Measurements from ENCODE around the gene GGT6.
"Not testable (repeated sequence)": the region's sequence is repeated elsewhere in the genome, so short reads cannot be mapped to it uniquely, and the experiment has no call there.

The GGT6 gene

DNA sequence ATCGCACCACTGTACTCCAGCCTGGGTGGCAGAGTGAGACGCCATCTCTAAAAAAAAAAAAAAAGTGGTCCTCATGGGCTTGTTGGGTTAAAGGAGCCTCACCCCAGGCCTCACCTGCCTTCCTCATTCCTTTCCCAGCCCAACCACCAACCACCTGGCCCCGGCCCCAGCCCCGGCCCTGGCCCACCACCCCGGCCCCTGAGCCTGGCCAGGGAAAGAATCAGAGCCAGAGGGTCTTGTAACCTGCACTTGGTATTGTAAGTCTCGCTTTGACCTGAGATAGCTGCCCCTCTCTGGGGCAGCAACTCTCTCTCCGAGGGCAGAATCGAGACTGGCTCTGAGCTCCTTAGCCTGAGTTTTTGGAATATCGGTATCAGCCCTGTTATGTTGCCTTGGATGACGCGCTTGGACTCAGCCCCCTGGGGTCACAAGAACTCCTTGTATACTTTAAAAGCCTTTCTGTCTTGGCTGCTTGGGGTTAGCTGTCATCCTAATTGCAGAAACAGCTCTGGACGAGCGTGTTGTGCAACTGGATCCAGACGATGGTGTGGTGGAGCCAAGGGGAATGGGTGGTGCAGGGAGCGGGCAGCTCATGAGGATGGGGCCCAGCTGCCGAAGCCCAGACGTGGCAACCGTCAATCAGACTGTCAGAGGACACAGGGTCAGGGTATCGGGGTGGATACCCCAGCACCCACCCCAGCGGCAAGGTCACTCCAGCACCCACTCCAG lies 38.6 kb upstream of the GGT6 start:
- H3K36me3 ChIP-seq (ENCODE audit: control insufficient read depth, insufficient read depth, low read length) = no peaks in the 10 kb centered on the region
- H3K4me1 ChIP-seq (ENCODE audit: control insufficient read depth, insufficient read depth, low read length) = no peaks in the 10 kb centered on the region
- H3K27ac ChIP-seq (ENCODE audit: low read depth, low read length) = no peak overlapping the region
- H3K9ac ChIP-seq (ENCODE audit: low read length) = no peak overlapping the region
- peaks cover 7% of the 10 kb centered on the region for H3K27me3 ChIP-seq (ENCODE audit: control insufficient read depth, insufficient read depth, low read length)
- H3K4me3 ChIP-seq (ENCODE audit: low read length) = peak overlapping the region; percentile 27

- no peaks in the 10 kb centered on the region for H3K4me1 ChIP-seq (ENCODE audit: control insufficient read depth, insufficient read depth, low read length)
- no peak overlapping the region for H3K9ac ChIP-seq (ENCODE audit: low read length)
- H3K27me3 ChIP-seq (ENCODE audit: control insufficient read depth, insufficient read depth, low read length) = peaks cover 7% of the 10 kb centered on the region
- H3K27ac ChIP-seq (ENCODE audit: low read depth, low read length) = no peak overlapping the region
- H3K36me3 ChIP-seq (ENCODE audit: control insufficient read depth, insufficient read depth, low read length) = no peaks in the 10 kb centered on the region
- no peak overlapping the region for H3K4me3 ChIP-seq (ENCODE audit: low read length)
Observed at GRCh38 chr17:4597975-4598374, 37.6 kb upstream of the GGT6 start.

GRCh38 chr17:4596636-4597380 lies 36.4 kb upstream of the GGT6 start:
- Histone ChIP-seq H3K4me1 (ENCODE audit: control insufficient read depth, insufficient read depth, low read length) (no peaks in the 10 kb centered on the region), H3K27ac (ENCODE audit: low read depth, low read length) (no peak overlapping the region), H3K36me3 (ENCODE audit: control insufficient read depth, insufficient read depth, low read length) (no peaks in the 10 kb centered on the region), H3K27me3 (ENCODE audit: control insufficient read depth, insufficient read depth, low read length) (peaks cover 7% of the 10 kb centered on the region), H3K9ac (ENCODE audit: low read length) (no peak overlapping the region), H3K4me3 (ENCODE audit: low read length) (no peak overlapping the region)

- not testable (repeated sequence) for H3K27ac ChIP-seq (ENCODE audit: low read depth, low read length); H3K4me1 ChIP-seq (ENCODE audit: control insufficient read depth, insufficient read depth, low read length); H3K9ac ChIP-seq (ENCODE audit: low read length); H3K27me3 ChIP-seq (ENCODE audit: control insufficient read depth, insufficient read depth, low read length); H3K4me3 ChIP-seq (ENCODE audit: low read length); H3K36me3 ChIP-seq (ENCODE audit: control insufficient read depth, insufficient read depth, low read length)
Observed at GRCh38 chr17:4595685-4596342, 35.4 kb upstream of the GGT6 start.

DNA sequence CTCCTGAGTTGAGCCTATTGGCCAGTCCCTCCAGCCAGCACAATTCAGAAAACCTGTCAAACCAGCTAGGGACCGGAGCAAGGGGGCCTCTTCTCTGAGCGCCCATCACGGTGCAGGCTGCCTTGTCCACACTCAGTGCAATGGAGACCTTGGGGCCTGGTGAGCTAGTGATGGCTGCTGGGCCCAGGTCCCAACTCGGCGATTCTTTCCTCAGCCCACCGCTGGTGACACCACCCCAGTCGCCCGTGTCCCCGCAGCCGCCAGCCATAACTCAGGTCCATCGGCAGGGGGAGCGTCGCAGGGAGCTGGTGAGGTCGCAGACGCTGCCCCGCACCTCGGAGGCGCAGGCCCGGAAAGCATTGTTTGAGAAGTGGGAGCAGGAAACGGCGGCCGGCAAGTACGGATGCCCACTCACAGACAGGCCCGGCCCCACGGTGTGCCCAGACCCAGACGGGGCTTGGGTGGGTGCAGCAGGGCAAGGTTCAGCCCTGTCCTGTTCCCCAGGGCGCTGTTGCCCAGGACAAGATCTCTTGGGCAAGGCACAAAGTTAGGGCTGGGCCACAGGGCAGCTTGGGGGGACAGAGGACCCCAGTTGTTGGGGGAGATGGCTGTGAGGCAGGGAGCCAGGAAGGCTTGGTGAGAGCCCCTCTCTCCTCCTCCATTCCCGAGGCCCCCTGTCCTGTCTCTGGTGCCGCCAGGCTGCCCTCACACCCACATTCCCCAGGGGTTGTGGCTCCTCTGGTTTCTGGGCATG lies 34.7 kb upstream of the GGT6 start:
- no peak overlapping the region for H3K9ac ChIP-seq (ENCODE audit: low read length)
- no peak overlapping the region for H3K4me3 ChIP-seq (ENCODE audit: low read length)
- H3K36me3 ChIP-seq (ENCODE audit: control insufficient read depth, insufficient read depth, low read length) = no peaks in the 10 kb centered on the region
- H3K4me1 ChIP-seq (ENCODE audit: control insufficient read depth, insufficient read depth, low read length) = no peaks in the 10 kb centered on the region
- peaks cover 7% of the 10 kb centered on the region for H3K27me3 ChIP-seq (ENCODE audit: control insufficient read depth, insufficient read depth, low read length)
- no peak overlapping the region for H3K27ac ChIP-seq (ENCODE audit: low read depth, low read length)

- Histone ChIP-seq H3K27me3 (ENCODE audit: control insufficient read depth, insufficient read depth, low read length) (peaks cover 5% of the 10 kb centered on the region), H3K9ac (ENCODE audit: low read length) (no peak overlapping the region), H3K36me3 (ENCODE audit: control insufficient read depth, insufficient read depth, low read length) (no peaks in the 10 kb centered on the region), H3K27ac (ENCODE audit: low read depth, low read length) (no peak overlapping the region), H3K4me3 (ENCODE audit: low read length) (no peak overlapping the region), H3K4me1 (ENCODE audit: control insufficient read depth, insufficient read depth, low read length) (no peaks in the 10 kb centered on the region)
Observed at GRCh38 chr17:4594406-4594805, 34.0 kb upstream of the GGT6 start.

DNA sequence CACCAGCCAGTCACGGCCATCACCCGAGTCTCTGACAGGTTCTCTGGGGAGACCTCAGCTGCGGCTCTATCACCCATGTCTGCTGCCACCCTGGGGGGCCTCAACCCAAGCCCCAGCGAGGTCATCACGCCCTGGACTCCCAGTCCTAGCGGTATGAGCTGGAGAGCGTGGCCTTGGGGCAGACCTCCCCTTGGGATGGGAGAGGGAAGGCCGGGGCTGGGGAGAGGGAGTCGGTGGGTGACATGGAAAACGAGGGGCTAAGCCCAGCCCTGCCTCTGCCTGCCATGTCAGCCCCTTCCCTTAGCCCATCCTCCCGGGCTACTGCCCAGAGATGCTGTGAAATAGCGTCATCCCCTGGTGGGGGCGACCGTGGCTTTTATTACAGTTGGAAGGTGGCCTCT lies 32.6 kb upstream of the GGT6 start:
- peaks cover 2% of the 10 kb centered on the region for H3K27me3 ChIP-seq (ENCODE audit: control insufficient read depth, insufficient read depth, low read length)
- H3K4me3 ChIP-seq (ENCODE audit: low read length) = no peak overlapping the region
- no peak overlapping the region for H3K27ac ChIP-seq (ENCODE audit: low read depth, low read length)
- H3K4me1 ChIP-seq (ENCODE audit: control insufficient read depth, insufficient read depth, low read length) = no peaks in the 10 kb centered on the region
- H3K36me3 ChIP-seq (ENCODE audit: control insufficient read depth, insufficient read depth, low read length) = no peaks in the 10 kb centered on the region
- no peak overlapping the region for H3K9ac ChIP-seq (ENCODE audit: low read length)

DNA sequence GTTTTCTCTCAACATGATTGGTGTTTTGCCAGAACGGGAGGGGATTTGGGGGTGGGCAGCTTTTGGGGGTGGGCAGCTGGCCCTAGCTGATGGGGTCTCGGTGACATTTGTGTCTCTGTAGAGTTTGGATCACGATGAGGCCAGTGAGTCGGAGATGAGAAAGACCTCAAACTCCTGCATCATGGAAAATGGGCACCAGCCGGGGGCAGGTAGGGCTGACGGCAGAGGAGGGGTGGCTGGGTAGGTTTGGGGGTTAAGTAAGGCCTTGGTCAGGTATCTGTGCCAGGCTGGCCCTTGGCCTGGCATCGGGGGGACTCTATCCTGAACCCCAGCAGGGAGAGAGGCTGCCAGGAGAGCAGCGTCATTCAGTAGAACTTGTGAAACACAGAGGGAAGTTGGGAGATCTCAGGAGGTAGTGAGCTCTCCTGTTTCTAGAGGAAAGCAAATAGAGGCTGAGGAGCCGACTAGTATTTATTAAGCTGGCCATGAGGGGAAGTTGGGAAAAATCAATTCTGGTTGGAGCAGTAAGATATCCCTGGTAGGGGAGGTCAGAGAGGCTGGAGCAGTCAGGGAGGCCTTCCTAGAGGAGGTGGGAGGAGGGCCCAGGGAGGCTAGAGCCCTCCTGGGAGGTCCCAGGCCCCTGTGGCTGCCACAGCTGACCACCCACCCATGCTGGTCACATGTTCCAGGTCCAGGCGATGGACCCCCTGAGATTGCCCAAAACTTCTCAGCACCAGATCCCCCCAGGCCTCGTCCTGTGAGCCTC lies 32.0 kb upstream of the GGT6 start:
- Histone ChIP-seq H3K4me3 (ENCODE audit: low read length) (no peak overlapping the region), H3K27ac (ENCODE audit: low read depth, low read length) (no peak overlapping the region), H3K36me3 (ENCODE audit: control insufficient read depth, insufficient read depth, low read length) (no peaks in the 10 kb centered on the region), H3K4me1 (ENCODE audit: control insufficient read depth, insufficient read depth, low read length) (no peaks in the 10 kb centered on the region), H3K27me3 (ENCODE audit: control insufficient read depth, insufficient read depth, low read length) (peaks cover 2% of the 10 kb centered on the region), H3K9ac (ENCODE audit: low read length) (no peak overlapping the region)

GRCh38 chr17:4591529-4591928 lies 31.2 kb upstream of the GGT6 start:
- no peaks in the 10 kb centered on the region for H3K4me1 ChIP-seq (ENCODE audit: control insufficient read depth, insufficient read depth, low read length)
- no peak overlapping the region for H3K27ac ChIP-seq (ENCODE audit: low read depth, low read length)
- peaks cover 2% of the 10 kb centered on the region for H3K27me3 ChIP-seq (ENCODE audit: control insufficient read depth, insufficient read depth, low read length)
- H3K4me3 ChIP-seq (ENCODE audit: low read length) = no peak overlapping the region
- no peaks in the 10 kb centered on the region for H3K36me3 ChIP-seq (ENCODE audit: control insufficient read depth, insufficient read depth, low read length)
- no peak overlapping the region for H3K9ac ChIP-seq (ENCODE audit: low read length)

DNA sequence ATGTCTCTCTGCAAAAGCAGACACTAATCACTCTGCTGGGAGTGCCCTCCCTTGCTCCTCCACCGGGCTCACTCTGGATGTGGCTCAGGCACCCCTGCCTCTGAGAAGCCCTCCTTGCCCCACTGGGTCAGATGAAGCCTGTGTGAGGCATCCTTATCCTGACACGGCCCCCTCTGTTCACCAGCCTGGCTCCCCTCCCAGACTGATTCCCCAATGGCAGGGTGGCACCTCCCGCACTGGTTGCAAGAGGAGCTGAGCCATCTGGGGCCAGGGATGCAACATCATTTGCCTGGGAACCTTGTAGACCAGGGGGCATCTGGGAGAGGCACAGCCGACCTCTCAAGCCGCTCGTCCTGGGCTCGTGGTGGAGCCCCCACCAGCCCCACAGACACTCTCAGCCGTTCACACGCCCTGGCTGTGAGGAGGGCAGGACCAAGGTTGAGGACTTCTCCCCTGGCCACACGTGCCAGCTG lies 30.6 kb upstream of the GGT6 start:
- no peak overlapping the region for H3K4me3 ChIP-seq (ENCODE audit: low read length)
- no peak overlapping the region for H3K27ac ChIP-seq (ENCODE audit: low read depth, low read length)
- no peaks in the 10 kb centered on the region for H3K4me1 ChIP-seq (ENCODE audit: control insufficient read depth, insufficient read depth, low read length)
- H3K36me3 ChIP-seq (ENCODE audit: control insufficient read depth, insufficient read depth, low read length) = no peaks in the 10 kb centered on the region
- H3K9ac ChIP-seq (ENCODE audit: low read length) = no peak overlapping the region
- H3K27me3 ChIP-seq (ENCODE audit: control insufficient read depth, insufficient read depth, low read length) = peaks cover 2% of the 10 kb centered on the region

DNA sequence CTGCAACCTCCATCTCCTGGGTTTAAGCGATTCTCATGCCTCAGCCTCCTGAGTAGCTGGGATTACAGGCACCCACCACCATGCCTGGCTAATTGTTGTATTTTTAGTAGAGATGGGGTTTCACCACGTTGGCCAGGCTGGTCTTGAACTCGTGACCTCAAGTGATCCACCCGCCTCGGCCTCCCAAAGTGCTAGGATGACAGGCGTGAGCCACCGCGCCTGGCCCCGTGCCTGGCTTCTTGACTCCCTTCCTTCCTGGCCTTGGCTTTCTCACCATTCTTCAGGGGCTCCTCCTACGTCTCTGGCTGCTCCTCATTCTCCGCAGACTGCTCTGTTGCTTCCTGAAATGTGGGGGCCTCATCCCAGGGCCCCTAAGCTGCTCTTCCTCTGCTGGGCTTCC lies 29.7 kb upstream of the GGT6 start:
- not testable (repeated sequence) for H3K9ac ChIP-seq (ENCODE audit: low read length); H3K4me3 ChIP-seq (ENCODE audit: low read length)

More for the DNA sequence above, 29.7 kb upstream of the GGT6 start:
- not testable (repeated sequence) for H3K36me3 ChIP-seq (ENCODE audit: control insufficient read depth, insufficient read depth, low read length); H3K27me3 ChIP-seq (ENCODE audit: control insufficient read depth, insufficient read depth, low read length); H3K4me1 ChIP-seq (ENCODE audit: control insufficient read depth, insufficient read depth, low read length); H3K27ac ChIP-seq (ENCODE audit: low read depth, low read length)
